Measurements from ENCODE around the gene PPP1R14C.

Gene PPP1R14C

DNA sequence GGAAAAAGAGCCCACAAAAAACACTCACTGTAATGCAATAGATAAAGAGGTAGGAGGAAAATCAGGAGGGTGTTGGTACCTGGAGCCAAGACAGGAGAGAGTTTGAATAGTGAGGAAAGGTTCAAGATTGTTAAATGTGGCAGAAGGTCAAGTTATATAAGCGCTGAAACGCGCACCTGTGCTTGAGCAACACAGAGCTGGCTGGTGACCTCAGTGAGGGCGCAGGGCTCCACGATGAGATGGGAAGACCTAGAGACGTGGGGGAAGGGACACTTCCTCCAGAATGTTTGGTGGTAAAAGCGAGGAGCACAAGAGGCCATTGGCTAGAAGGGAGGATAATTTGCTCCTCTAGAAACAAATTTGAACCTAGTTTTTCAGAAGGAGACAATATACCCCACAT lies 4.2 kb upstream of the PPP1R14C start:
- no peak for DNase-seq (ENCODE audit: low spot score)

DNA sequence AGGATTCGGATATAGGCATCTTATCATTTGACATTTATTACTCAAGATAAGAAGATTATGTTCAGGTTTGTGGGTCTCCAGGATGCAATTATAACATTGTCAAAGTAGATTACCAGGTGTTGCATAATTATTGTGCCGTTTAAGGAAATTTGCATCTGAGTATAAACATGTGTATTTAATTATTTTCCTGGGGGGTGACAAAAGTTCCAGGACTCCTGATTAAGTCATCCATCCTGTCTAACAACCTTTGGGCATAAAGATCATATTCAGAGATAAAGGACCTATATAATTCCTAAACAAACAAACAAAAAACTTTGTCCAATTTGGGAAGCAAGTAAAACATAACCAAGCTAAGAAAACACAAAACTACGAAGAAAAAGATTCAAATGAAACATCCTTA lies 3.3 kb upstream of the PPP1R14C start:
- no peak for DNase-seq (ENCODE audit: low spot score)

- no peak for DNase-seq (ENCODE audit: low spot score)
Measured at GRCh38 chr6:150140236-150140969, 2.4 kb upstream of the PPP1R14C start.

DNA sequence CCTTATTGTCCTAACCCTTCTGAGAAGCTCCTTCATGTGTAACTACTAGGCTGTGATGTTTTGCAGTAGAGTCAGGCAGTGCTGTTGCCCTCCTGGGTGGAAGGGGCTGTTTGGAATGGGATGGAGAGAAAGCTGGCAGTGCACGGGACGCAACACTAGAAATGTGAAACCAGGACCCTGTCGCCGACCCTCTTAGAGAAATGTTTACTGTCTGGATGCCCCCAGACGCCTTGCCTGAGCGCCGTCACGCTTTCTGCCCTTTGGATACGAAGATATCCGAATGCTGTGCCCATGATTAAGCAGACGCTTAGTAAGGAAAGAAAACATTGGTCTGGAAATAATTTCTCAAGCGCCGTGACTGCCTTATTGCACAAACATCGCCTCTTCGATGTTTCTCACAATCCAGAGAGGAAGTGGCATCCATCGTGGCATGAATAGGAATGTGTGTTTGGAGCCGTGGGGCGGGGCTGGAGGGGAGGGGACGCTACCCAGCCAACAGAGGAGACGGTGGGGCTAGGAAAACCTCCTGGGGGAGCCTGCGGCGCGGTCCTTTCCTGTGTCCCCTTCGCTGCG lies 661 bp upstream of the PPP1R14C start:
- DNase-seq (ENCODE audit: low spot score) = peak; percentile 73

DNA sequence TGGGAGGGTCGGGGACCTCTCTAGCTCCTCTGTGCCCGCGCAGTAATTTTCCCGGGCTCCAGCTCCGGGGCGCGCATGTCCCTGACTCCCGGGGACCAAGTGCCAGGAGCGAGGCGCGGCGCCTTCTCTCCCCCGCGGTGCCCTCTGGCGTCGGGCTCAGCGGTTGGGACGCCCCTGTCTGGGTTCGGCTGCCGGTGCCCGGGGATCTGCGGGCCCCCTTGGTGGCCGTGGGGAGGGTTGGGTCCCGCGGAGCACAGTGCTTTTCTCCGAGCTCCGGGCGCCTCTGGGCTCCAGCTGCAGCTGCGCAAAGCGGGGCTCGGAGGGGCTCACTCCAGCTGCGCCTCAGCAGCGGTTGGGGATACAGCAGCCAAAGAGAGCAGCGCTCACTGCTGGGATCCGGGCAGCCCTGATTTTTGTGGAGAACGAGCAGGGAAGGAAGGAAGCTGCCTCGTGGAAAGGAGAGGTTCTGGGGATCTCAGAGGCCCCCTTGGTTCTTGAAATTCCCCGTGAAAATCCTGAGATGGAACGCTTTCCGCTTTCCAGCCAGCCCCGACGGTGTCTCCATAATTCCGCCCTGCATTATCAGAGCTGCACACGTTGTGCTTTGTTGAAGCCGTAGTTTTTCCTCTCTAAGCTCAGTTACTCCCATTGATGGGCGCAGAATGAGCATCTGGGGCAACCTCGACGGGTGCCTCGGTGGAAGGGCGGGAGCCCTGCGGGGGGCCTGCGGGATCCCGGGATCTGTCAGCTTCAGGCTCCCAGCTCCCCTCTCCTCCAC lies 861 bp downstream of the PPP1R14C start:
- DNase-seq (ENCODE audit: low spot score) = peak; percentile 36

DNA sequence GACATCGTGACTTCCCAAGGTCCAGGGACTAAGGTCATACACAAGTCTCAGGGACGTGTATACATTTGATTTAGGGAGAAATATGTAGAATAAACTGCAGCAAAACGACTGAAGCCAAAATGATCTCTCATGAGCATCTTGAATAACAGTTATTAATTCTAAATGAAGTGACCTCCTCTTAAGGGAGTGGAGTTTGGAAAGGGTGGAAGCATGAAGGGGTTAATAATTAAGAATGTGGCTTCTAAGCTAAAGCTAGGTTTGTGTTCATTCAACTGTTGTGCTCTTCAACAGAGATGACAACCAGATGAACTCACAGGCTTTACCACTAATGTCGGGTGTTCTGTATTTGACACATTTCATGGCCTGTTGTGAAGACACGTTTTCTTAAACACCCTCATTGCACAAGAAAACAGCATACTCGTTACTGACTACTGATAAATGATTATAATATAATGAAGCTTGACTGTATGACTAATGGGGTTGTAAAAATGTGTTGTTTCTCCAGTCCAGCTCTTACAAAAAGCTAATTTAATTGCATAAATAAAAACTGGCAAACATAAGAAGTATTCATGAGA lies 1.5 kb downstream of the PPP1R14C start:
- DNase-seq (ENCODE audit: low spot score) = no peak

DNA sequence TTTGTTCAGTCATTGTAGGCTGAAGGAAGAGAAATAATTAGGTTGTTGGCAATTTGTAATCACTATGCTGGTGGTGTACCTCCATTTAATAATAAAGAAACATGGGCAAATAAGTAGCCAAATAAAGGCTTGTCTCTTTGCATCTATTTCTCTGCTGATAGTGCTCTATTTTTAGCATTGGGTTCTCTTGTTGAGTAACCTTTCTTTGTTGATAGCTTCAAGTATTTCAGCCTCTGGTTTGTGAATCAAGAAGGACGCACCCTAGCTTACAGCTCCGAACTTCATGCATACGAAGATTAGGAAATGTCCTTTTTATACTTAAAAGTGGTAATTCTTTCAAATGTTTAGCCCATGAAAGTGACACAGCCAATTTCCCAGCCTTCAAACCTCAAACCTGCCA lies 2.6 kb downstream of the PPP1R14C start:
- no peak for DNase-seq (ENCODE audit: low spot score)

GRCh38 chr6:150145830-150146229 lies 3.0 kb downstream of the PPP1R14C start:
- no peak for DNase-seq (ENCODE audit: low spot score)

- no peak for DNase-seq (ENCODE audit: low spot score)
Measured at GRCh38 chr6:150146436-150146835, 3.6 kb downstream of the PPP1R14C start.

GRCh38 chr6:150149146-150149545 lies 6.3 kb downstream of the PPP1R14C start:
- DNase-seq (ENCODE audit: low spot score) = no peak

DNA sequence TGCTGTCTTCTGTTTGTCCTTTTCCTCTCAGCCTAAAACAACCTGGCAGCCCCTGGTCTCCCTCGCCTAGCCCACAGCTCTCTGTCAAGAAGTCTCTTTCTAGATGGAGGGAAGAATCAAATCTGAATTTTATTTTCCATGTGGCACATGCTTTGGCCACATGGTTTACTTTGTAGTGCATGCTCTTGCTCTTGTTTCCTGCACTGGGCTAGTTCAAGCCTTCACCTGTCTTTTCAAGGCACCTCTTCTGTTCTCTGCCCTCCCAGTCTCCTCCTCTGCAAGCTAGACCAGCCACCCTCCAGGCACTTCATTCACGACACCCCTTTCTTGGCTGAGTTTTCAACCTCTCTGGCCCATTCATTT lies 7.6 kb downstream of the PPP1R14C start:
- no peak for DNase-seq (ENCODE audit: low spot score)

DNA sequence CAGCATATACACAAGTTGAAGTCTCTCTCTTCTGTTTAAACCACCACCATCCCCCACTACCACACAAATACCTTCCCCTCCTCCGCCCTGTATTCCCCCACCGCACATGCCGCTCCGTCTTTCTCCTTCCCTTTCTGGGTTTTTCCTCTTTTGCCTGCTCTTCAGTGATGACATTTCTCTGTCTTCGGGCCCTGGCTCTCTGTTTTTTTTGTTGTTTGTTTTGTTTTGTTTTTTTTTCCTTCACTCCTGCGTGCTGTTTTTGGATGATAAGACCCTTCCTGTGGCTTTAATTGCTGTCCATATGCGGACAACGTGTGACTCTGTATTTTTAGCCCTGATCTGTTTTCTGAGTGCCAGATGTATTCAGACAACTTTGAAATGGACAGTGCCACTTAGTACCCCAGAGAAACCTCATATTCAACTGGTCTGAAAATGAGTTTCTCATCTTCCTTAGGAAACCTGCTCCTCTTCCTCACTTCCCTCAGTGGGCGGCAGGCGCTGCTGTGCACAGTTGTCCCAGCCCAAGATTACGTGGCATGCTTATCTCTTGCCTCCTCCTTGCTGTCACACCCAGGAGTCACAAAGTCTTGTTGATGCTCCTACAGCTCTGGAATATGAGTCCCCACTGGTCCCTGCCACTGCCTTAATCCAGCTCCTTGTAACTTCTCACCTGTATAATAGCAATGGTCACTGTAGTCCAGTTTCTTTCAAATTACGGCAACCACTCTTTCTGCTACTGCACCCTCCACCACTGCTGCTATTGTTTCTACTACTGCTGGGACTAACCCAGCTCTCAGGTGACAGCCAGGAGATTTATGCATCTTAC lies 8.2 kb downstream of the PPP1R14C start:
- DNase-seq (ENCODE audit: low spot score) = no peak

GRCh38 chr6:150152891-150153876 lies 10.3 kb downstream of the PPP1R14C start:
- peak; percentile 42 for DNase-seq (ENCODE audit: low spot score)

DNA sequence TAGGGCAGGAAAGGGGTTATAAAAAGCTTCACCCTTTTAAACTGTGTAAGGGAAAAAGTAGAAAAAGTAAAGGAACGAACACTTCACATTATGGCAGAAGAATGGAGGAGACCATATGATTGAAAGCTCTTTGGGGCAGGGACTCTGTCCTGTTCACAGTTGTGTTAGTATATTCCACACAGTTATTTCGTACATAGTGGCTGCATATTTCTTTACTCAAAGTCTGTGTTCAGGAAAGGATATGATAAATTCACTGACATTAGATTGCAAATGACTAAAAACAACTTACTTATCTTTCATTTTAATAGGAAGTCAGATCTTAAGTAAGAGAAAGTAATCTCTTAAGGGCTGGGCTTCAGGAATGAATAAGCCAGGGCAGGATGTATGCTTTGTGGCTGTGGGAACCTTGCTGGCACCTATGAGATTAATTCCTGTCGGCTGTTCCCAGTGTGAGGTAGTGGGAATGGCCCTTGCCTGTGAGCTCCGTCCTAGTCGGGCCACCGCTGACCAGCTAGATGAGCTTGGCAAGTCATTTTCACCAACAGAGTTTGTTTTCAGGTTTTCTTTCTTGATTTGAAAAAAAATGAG lies 11.2 kb downstream of the PPP1R14C start:
- no peak for DNase-seq (ENCODE audit: low spot score)

- DNase-seq (ENCODE audit: low spot score) = no peak
Measured at GRCh38 chr6:150156460-150156859, 13.6 kb downstream of the PPP1R14C start.

DNA sequence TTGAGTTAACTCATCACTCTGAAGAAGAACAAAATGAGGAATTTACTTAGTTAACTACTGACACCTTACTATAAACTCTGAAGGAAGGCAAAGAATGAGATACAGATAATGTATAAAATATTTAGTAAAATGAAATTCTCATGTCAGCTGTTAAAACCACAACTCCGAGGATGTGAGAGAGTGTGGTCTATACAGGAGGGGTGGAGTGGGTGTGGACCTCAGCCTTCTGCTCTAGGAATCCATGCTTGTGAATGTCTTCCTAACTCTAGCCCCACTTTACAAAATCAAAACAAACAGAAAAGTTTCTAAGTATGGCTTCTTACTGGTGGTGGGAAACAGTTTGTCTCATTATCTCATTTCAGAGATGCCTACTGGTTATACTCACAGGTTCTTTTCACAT lies 14.2 kb downstream of the PPP1R14C start:
- no peak for DNase-seq (ENCODE audit: low spot score)

DNA sequence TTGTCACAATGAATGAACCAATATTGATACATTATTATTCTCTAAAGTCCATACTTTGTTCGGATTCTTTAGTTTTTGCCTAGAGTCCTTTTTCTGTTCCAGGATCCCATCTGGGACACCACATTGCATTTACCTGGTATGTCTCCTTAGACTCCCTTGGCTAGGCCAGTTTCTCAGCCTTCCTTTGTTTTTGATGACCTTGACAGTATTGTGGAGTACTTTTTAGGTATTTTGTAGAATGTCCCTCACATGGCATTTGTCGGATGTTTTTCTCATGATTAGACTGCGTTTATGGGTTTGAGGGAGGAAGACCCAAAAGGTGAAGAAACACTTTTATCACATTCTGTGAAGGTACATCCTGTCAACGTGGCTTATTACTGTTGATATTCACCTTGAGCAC lies 16.9 kb downstream of the PPP1R14C start:
- DNase-seq (ENCODE audit: low spot score) = no peak

DNA sequence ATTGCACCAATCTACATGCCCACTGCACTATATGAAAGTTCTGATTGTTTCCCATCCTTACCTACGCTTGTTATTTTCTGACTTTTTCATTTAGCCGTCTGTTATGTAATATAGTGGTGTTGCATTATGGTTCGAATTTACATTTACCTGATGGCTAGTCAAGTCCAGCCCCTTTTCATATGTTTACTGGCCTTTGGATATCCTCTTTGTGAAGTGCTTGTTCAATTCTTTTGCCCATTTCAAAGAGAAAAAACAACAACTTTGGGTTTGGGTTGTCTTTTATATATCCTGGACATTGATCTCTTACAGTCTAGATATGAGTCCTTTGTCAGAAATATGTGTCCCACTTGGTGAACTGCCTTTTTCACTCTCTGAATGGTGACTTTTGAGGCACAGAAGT lies 21.1 kb downstream of the PPP1R14C start:
- no peak for DNase-seq (ENCODE audit: low spot score)

DNA sequence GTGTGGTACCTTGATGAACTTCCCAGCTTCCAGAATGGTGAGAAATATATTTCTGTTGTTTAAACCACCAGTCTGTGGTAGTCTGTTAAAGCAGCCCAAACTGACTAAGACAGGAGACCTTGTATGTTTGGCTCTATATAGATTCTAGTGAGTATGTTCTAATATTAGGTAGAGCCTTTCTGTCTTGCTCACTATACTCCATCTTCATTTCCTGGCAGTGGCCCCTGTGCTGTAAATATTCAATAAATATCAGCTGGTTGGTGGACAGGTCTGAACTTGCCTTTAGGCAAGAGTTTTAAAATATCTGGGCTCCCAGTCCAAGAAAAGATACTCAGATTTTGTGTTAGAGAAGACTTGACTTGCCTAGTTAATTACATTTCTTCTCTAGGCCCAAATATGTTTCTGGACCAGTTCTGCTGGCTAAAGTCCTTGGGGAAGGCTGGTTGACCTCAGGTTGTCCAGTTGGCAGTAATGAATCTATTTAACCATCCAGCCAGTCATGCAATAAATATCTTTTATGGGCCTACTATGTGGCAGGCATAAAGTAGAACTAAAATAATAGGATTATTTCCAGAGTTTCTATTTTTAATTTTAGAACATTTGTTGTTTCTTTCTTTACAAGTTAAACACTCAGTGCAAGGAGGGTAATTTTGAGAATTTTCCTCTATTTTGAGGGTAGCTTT lies 22.3 kb downstream of the PPP1R14C start:
- no peak for DNase-seq (ENCODE audit: low spot score)

- no peak for DNase-seq (ENCODE audit: low spot score)
Measured at GRCh38 chr6:150167479-150167873, 24.6 kb downstream of the PPP1R14C start.

Measured in GM03348 (cell line).